IPS-18c (cell line): ENCODE measurements around the gene ADAMTSL5.
"Not testable (repeated sequence)": the region's sequence is repeated elsewhere in the genome, so short reads cannot be mapped to it uniquely, and the experiment has no call there.

ENCODE experiments used
- H3K4me3 ChIP-seq: 2 replicates; pipeline ENCODE4 v1.7.0; 2013; ENCODE audit warnings: low read depth, mild to moderate bottlenecking, low read length, moderate library complexity; ENCODE audit not compliant: insufficient read depth
- H3K9me3 ChIP-seq: one replicate; pipeline ENCODE4 v1.6.1; 2013; ENCODE audit warnings: mild to moderate bottlenecking, low read length, moderate library complexity; ENCODE audit not compliant: control insufficient read depth, insufficient read depth

Gene ADAMTSL5

DNA sequence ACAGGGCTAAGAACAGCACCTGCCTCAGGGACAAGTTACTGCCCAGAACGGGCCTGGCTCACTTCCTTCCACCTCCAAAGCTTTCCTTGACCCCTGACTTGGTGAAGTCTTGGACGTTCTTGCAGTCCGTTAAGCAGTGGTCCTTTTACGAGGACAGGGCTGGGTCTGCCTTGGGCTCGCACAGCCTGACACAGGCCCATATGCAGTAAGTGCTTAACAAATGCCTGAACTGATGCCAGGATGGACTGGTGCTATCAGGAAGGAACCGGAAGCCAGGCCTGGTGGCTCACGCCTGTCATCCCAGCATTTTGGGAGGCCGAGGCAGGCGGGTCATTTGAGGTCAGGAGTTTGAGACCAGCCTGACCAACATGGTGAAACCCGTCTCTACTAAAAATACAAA lies 9.2 kb upstream of the ADAMTSL5 start:
- Histone ChIP-seq H3K9me3 (no peaks in the 10 kb centered on the region), H3K4me3 (no peak overlapping the region)

DNA sequence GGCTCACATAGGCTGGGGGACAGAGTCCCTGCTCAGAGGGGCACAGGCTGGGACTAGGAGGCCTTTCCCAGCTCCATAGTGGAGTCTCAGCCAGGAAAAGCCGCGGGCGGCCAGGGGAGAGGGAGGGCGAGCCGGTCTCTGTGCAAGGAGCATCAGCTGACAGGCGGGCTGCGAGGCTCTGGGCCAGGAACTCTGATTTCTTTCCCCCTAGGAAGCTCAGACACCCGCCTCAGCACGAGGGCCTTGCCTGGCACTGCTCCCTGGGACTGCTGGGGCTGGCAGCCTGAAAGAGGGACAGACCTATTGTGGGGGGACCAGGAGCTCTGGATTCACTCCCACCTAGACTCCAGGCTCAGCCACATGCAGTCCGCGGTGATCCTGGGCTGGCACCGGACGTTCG lies 8.8 kb upstream of the ADAMTSL5 start:
- no peaks in the 10 kb centered on the region for H3K9me3 ChIP-seq

DNA sequence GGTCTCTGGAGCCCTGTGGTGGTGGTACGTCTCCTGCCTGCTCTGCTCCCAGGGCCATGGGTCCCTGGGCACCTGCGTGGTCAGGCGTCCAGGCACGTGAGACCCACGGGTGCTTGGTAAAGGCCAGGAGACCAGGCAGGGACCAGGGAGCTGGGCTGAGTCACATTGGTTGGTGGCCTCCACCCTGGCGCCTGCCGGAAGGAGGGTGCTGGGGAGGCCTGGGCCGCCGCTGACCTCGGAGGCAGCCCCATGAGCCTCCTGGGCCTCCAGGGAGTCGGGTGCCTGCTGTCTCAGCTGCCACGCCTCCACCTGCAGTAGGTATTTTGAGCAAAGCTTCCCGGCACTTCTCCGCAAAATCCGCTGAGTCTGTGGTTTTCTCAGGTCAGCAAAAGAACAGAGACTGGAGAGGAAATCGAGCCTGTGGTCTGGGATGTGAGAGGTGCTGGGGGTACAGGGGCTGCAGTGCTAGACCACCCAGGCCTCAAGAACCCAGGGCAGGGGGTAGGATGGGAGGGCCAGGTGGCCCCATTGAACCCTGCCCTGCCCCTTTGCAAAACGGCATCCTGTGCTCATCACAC lies 7.5 kb upstream of the ADAMTSL5 start:
- no peak overlapping the region for H3K4me3 ChIP-seq

More for the DNA sequence above, 8.8 kb upstream of the ADAMTSL5 start:
- no peak overlapping the region for H3K4me3 ChIP-seq

DNA sequence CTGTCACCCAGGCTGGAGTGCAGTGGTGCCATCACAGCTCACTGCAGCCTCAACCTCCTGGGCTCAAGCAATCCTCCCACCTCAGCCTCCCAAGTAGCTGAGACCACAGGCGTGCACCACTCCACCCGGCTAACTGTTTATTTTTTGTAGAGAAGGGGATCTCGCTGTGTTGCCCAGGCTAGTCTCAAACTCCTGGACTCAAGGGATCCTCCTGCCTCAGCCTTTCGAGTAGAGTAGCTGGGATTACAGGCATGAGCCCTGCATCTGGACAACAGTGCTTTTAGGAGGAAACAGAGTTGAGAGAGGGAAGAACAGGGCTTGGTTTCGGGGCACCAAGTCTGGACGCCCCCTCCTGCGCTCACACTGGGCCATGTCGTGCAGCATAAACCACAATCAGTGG lies 7.0 kb upstream of the ADAMTSL5 start:
- H3K4me3 ChIP-seq, H3K9me3 ChIP-seq: not testable (repeated sequence)

More for the DNA sequence above, 7.5 kb upstream of the ADAMTSL5 start:
- no peaks in the 10 kb centered on the region for H3K9me3 ChIP-seq

DNA sequence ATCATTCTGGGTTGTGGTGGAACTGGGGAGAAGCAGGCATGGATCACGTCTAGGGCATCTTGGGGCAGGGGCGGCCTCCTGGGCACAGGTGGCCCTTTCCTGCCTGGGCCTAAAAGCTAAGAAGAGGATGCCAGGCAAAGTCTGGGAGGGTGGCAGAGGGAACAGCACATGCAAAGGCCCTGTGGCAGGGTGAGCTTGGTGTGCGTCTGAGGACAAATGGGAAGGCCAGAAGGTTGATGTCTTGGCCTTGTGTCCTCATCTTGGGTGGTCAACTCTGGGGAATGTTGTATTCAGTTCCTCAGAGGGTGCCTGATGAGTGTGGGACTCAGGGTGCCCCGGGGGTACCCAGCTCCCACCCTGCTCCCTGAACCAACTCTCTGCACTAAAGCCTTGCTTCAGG lies 5.7 kb upstream of the ADAMTSL5 start:
- Histone ChIP-seq H3K4me3 (no peak overlapping the region; the same call in 1 of the 2 replicates), H3K9me3 (no peaks in the 10 kb centered on the region)

DNA sequence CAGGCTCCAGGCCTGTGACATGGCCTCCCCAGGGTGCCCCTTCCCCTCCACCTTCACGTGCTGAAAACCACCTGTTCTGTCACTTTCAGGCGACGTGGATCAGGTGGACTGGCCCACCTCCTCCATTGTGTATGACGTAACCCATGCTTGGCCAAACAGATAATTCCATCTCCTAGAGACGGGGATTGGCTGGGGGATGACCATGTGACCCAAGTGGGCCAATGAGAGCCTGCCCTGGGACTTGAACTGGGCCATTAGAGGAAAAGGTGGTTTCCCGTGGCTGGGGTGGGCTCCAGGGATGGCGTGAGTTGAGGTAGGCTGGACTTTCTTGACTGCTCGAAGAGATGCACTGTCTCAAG lies 3.6 kb upstream of the ADAMTSL5 start:
- Histone ChIP-seq H3K4me3 (no peak overlapping the region), H3K9me3 (no peaks in the 10 kb centered on the region)

DNA sequence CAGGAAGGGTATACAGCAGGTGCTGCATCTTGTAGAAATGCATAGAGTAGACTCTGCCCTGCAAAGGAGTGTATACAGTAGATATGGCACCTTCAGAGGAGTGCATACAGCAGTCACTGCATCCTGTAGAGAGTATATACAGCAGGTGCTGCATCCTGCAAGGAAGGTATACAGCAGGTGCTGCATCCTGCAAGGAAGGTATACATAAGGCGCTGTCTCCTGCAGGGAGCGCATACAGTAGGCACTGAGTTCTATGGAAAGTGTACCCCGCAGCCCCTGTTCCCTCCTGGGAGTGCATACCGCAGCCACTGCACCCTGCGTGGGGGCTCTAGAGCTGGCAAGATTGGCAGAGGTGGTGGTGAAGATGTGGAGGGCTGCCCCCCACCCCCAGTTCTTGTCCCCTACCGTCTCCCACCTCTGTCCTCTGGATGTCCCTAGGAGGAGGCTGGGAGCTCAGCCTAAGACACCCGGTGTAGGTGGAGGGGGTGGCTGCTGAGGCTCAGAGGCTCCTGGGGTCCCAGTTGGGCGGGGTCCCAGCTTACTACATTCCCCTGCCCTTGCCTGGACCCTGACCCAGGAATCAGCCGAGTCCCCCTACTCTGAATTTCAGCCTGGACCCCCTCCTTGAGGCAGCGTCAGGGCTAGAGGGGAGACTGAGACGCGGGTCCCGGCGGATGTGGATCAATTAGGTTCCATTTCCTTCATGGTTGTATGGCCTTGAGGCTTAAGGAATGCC lies 2.3 kb upstream of the ADAMTSL5 start:
- no peaks in the 10 kb centered on the region for H3K9me3 ChIP-seq
- H3K4me3 ChIP-seq, result no peak overlapping the region

DNA sequence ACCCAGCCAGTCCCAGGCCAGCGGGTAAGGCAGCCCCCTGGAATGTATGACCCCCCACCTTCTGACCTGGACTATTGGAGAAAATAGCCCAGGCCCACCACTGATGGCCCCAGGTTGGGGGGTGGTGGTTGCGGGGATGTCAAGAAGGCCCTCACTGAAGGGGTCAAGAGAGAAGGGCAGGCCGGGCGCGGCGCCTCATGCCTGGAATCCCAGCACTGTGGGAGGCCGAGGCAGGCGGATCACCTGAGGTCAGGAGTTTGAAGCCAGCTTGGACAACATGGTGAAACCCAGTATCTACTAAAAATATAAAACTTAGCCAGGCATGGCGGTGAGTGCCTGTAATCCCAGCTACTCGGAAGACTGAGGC lies 1.5 kb upstream of the ADAMTSL5 start:
- Histone ChIP-seq H3K9me3 (no peaks in the 10 kb centered on the region), H3K4me3 (no peak overlapping the region)

DNA sequence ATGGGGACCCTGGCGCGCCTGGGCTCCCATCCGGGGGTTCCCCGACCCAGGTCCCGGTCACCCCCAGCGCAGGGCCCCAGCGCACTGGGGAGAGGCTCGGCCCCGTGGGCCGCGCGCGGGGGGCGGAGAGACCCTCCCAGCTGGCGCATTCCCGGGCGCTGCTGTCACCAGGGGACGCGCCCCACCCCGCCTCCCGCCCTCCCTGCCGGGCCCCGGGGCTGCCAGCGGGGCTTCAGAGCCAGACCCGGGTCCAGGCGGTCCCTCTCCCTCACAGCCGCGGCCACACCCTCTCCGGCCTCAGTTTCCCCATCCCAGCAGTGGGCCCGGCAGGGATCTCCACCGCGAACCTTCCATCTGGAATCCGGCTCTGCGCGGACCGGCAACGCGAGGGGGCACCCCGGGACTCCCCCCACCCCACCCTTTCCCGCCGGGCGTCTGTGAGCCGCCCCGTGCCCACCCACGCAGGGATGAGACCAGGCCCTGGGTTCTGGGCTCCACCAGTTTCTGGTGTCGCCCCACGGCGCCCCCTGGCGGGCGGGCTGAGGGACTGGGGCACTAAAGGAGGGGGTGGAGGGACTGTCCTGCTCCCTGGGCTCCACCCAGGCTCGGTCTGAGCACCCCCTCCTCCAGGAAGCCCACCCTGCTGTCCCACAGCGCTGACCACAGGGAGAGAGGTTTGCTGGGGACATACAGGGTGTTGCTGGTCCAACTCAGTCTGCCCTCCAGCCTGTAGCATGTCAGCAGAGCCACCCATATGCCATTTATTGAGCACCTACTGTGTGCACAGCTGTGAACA lies 878 bp upstream of the ADAMTSL5 start:
- Histone ChIP-seq H3K9me3 (no peaks in the 10 kb centered on the region), H3K4me3 (peak overlapping the region; percentile 34; the same call in 1 of the 2 replicates)

DNA sequence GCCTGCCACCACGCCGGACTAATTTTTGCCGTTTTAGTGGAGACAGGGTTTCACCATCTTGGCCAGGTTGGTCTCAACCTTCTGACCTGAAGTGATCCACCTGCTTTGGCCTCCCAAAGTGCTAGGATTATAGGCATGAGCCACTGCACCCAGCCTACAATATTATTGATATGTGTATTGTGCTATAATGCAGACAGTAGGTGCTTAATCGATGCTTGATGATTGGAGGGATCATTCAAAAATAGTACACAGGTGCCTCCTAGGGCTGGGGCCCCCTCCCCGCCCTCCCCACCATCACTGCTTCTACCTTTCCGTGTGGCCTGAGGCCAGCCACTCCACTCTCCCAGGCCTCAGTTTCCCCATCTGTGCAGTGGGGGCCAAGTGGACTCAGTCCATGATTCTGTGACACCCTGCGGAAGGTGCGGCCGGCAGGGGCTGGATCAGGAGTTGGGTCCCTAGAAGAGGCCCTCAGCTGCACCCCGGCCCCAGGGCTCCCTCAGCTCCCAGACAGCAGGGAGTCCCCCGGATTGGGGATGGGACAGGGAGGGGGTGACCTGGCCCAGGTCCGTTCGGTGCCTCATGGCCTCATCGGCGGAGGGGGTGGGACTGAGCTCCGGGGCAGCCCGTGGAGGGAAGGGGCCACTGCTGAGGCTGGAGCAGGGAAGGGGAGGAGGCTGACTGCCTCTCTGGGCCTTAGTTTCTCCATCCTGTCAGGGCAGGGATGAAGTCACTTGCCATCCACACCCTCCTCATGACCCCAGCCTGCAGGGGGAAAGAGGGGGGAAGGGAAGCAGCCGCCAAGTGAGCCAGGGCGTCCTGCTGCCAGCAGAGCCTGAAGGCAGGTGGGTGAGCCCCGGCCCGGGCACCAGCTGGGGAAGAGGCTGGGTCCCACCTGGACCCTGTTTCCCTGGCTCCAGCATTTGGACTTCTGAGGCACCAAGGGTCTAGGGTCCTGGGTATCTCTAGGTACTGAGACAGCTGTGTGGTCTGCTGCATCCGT lies 1.2 kb downstream of the ADAMTSL5 start:
- Histone ChIP-seq H3K9me3 (no peaks in the 10 kb centered on the region), H3K4me3 (no peak overlapping the region)

DNA sequence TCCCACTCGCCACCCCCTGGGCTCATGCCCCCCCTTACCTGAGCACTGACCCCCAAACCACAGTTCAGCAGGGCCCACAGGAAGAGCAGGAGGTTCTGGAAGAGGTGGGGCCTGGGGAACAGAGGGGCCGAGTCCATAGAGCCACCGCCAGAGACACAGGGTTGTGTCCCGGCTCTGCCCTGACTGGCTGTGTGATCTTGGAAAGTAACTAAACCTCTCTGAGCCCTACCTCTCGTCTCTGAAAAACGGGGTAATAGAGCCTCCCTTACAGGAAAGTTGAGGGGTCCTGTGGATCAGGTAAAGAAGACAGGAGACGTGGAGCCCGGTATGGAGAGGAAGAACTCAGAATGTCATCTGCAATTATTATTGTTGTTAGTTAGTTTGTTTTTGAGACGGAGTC lies 2.0 kb downstream of the ADAMTSL5 start:
- H3K4me3 ChIP-seq, result no peak overlapping the region; the same call in 1 of the 2 replicates

DNA sequence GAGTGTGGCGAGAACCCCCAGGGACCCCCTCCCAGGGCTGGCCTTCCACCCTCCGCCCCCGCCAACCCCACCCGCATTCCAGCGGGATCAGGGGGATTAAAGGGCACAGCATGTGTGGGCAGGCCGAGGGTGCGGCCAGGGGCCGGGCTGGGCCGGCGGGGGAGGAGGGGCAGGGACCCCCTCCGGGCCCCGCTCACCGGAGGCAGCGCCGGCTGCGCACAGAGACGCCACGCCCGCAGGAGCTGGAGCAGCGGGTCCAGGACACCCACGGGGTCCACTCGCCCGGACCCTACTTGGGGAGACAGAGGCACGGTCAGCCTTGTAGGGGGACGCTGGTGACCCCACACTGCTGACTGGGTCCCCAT lies 2.4 kb downstream of the ADAMTSL5 start:
- peaks cover 2% of the 10 kb centered on the region for H3K9me3 ChIP-seq
- H3K4me3 ChIP-seq, result no peak overlapping the region; the same call in 1 of the 2 replicates

More for the DNA sequence above, 2.0 kb downstream of the ADAMTSL5 start:
- peaks cover 2% of the 10 kb centered on the region for H3K9me3 ChIP-seq

DNA sequence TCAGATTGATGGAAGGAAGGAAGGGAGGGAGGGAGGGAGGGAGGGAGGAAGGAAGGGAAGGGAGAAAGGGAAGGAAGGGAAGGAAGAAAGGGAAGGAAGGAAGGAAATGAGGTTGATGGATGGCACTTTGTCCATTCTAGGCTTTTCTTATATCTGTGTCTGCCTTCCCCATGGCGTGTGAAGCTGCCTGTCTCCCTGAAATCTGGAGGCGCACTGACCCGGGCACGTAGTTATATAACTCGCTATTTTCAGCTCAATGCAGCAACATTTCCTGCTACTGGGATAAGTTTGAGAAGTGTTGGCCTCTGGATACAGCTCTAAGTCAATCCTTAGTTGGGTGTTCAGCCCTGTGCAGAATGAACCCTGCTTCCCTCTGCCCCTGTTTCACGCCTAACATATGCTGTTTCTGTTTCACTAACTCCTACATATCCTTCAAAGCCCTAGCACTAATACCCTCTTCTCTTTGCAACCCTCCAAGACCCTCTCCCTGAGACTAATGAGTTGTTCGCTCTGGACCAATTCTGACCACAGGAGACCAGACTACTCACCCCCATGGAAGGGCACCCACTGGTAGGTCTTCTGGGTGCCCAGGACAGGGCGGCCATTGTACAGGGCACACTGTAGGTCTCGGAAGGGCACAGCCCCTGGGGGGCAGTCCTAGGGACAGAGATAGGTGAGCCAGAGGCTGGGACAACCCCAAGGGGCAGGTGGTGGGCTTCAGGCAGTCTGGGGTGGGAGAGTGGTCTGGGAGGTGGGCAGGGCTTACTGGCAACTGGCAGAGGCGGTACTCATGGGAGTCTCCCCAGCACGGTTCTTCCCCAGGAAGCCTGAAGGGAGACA lies 3.0 kb downstream of the ADAMTSL5 start:
- no peak overlapping the region for H3K4me3 ChIP-seq
- H3K9me3 ChIP-seq, result peaks cover 2% of the 10 kb centered on the region

DNA sequence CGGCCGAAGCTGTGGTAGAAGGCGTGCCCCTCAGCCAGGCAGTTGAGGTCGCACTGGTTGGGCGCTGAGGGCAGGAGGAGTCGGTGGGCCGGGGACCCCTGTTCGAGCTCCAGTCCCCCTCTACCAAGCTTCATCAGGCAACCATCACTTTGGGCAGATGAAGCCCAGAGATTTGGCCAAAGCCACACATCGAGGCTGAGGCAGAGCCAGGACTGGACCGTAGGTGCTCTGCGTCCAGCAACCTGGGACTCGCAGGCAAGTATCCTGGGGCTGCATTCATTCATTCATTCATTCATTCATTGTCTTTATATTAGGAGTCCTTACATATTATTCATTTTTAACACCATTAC lies 4.3 kb downstream of the ADAMTSL5 start:
- Histone ChIP-seq H3K4me3 (peak overlapping the region; percentile 52), H3K9me3 (peaks cover 2% of the 10 kb centered on the region)

DNA sequence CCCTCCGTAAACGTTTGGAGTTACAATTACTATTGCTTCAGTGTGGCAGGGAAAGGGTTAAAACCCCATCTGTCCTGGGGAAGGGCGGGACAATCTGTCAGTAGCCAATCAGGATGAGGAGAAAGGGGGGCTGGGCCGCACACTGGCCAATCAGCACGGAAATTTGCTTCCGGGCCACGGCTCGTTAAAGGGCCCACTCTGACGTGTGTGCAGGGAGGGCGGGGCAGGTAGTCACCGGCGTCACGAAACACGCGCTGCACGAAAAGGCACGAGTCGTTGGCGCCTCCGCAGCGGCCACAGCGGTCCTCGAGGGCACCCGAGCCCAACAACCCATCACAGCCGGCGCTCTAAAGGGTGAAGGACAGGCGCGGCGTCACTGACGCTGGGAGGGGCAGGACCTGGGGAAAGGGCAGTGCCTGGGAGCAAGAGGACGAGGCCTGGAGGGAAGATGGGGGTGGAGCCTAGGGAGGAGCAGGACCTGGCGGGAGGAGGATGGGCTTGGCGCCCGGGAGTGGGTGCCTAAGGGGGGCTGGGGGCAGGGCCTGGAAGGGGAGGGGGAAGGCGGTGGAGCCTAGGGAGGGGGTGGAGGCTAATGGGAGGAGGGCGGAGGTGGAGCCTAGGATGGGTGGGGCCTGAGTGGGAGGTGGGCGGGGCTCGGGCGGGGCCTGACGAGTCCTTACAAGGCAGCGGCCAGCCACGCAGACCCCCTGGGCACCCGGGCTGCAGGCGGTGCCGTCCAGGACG lies 4.9 kb downstream of the ADAMTSL5 start:
- peak overlapping the region; percentile 94 for H3K4me3 ChIP-seq
- peaks cover 2% of the 10 kb centered on the region for H3K9me3 ChIP-seq

DNA sequence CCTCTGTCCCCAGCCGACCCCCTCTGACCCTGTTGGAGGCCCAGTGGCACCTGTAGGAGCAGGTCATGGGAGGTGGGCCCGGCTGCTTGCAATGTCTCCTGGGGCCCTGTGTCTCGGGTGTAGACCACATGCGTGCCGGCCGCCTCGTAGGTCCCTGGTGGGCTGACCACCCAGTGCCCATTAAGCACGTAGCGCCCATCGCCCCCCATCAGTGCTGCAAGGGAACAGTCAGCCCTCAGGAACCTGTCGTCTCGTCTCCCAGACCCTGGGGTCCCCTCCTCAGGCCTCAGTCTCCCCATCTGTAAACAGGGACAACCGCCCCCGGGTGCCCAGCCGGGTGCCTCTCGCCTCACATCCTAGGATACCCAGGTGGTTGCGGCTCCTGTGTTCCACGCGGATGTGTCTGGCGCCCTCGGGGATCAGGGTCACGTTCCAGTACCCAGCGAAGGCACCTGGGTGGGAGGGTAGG lies 5.6 kb downstream of the ADAMTSL5 start:
- peak overlapping the region; percentile 94; the same call in 1 of the 2 replicates for H3K4me3 ChIP-seq
- H3K9me3 ChIP-seq, result peaks cover 2% of the 10 kb centered on the region
